ENCODE data around the gene ABCA1. TPM values are rescaled to one million over a fixed set of nuclear protein-coding genes. Genes with fewer than 3 reads are reported as not detected.

Gene ABCA1
- total RNA-seq, 2 experiments from 2014 or later = 0.48 to 0.72 TPM

DNA sequence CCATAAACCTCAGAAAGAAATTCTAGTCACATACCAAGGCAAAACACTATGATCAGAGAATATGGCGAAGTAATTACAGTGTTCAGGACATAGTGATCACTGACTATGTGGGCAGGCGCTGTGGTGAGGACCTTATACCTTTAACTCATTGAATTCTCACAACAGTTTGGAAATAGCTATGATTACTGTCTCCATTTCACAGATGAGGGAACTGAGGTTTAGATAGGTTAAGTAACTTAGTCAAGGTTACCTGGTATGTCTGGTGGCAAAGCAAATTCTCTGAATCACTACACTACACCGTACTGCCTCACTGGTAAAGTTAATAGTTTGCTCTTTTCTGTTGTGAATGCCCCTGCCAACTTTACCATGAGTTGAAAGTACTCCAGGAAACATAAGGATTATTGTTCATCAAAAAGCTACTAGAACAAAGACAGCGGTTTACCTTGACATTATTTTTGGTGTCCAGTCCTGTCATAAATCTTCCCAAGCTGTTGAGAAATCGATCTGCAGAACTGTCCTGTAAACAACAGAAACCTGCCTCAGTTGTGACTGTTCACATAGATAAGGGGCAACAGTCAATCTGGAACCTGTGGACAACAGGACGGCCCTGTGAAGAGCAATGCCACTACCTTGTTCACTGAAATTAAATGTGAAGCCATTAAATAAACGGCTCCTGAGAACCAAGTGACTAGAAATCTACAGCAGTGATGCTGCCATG is 127.7 kb downstream of the ABCA1 start:
- no peaks in the 10 kb centered on the region for H3K4me1 Mint-ChIP-seq
- no peaks in the 10 kb centered on the region for H3K36me3 Mint-ChIP-seq
- no peak overlapping the region for H3K27ac Mint-ChIP-seq
- H3K4me3 Mint-ChIP-seq = no peak overlapping the region
- H3K27me3 Mint-ChIP-seq = no peaks in the 10 kb centered on the region
- H3K9me3 Mint-ChIP-seq = no peaks in the 10 kb centered on the region
- DNase-seq = no peak

DNA sequence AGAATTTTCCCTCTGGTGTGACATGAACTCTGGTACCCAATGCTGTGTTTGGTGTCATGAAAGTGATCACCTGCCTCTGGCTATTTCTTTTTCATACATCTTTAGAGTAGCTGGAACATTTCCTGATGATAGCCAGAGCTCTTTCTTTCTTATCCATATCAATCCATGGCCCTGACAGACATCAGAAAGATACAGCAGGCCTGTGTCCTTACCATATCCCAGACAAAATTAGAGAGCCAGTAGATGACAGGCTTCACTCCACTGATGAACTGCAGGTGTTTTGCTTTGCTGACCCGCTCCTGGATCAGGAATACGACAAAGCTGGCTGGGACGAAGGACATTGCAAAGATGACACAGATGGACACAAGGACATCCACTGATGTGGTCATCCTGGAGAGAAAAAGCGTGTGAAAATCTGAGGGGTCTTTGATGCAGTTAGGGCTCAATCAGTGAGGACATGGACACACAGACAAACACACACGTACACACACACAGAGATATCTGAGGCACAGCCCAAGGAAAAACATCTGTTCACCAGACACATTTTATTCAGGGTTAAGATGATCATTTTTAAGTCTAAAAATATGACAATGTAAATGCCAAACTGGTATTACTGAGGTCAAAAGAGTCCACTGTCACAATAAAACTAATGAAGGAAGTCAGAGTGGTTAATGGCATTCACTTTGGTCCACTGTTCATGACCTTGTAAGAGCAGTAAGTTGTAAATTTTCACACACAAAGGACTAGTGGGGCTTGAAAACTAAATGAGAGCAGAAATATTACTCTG is 129.6 kb downstream of the ABCA1 start:
- Mint-ChIP-seq H3K9me3 (no peaks in the 10 kb centered on the region), H3K4me1 (no peaks in the 10 kb centered on the region), H3K36me3 (no peaks in the 10 kb centered on the region), H3K27me3 (no peaks in the 10 kb centered on the region), H3K27ac (no peak overlapping the region), H3K4me3 (no peak overlapping the region)
- DNase-seq = no peak

DNA sequence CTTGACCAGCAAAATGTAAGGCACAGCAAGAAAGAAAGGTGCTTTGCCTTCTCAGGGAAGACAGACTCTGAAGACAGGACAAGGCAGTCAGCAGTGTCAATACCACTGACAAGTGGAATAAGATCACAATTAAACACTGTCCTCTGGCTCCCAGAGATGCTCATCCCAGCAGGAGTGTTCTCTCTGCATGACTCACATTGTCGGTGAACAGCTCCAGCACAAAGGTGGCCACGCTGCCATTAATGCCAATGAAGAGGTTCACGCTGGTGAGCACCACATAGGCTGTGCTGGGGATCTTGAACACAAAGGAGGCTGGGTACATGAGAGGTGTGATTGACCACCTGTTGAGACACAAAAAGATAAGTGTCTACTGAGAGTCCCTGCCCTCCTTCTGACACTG is 132.1 kb downstream of the ABCA1 start:
- Mint-ChIP-seq H3K4me1 (no peaks in the 10 kb centered on the region), H3K27me3 (no peaks in the 10 kb centered on the region), H3K27ac (no peak overlapping the region), H3K4me3 (no peak overlapping the region), H3K36me3 (no peaks in the 10 kb centered on the region), H3K9me3 (no peaks in the 10 kb centered on the region)
- no peak for DNase-seq

DNA sequence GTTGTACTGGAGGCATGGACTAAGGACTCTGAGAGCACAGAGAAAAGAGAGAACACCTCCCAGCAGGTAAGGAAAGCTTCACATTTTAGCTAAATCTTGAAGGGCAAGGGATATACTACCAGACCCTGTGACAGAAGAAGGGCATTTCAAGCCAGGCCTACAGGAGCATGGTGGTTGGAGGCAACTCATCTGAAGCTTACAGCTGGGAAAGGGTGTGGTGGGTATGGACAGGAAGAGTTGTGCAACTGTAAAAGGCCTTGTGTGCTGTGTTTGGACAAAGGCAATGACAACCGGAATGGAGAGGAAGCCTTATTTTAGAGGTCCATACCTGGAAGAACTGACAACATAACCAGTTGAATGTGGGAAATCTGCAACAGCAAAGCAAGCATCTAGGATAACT is 132.9 kb downstream of the ABCA1 start:
- Mint-ChIP-seq H3K9me3 (no peaks in the 10 kb centered on the region), H3K36me3 (no peaks in the 10 kb centered on the region), H3K4me1 (no peaks in the 10 kb centered on the region), H3K27me3 (no peaks in the 10 kb centered on the region), H3K27ac (no peak overlapping the region), H3K4me3 (no peak overlapping the region)
- no peak for DNase-seq

DNA sequence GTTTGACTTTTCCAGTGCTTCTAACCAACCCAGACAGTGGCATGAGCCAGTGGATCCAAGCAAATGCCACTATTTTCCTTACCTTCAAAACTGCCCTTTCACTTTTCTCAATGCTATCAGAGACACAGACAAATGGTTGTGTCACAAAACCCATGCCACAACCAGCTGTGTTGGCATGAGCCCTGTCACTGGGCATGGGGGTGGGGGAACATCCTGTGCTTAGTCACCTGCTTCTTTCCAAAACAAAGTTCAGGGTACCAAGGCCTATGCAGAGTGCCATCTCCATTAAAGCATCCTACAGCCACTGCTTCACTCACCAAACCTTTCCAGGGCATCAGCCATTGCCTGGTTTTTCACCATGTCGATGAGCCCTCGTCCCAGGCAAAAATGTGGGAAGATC is 133.9 kb downstream of the ABCA1 start:
- H3K27me3 Mint-ChIP-seq = no peaks in the 10 kb centered on the region
- no peak for DNase-seq
- no peak overlapping the region for H3K4me3 Mint-ChIP-seq
- no peaks in the 10 kb centered on the region for H3K9me3 Mint-ChIP-seq
- H3K27ac Mint-ChIP-seq = no peak overlapping the region
- no peaks in the 10 kb centered on the region for H3K36me3 Mint-ChIP-seq
- no peaks in the 10 kb centered on the region for H3K4me1 Mint-ChIP-seq

DNA sequence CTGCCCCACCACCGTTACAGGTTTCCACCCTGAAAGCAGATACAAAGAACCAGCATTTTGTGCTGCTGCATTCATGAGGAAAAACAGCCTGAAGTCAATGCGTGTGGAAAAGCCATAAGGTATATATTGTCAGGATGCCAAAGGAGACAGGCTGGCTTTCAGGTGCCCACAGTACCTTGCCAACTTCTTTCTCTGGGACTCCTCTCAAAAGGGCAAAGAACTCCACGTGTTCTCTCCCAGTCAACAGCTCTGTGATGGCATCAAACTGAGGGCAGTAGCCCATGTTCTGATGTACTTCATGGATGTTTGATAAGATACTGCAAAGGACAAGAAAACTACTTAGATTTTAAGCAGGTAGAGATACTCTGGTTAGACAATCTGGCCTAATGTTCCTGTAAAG is 139.7 kb downstream of the ABCA1 start:
- Mint-ChIP-seq H3K36me3 (no peaks in the 10 kb centered on the region), H3K27me3 (no peaks in the 10 kb centered on the region), H3K4me3 (no peak overlapping the region), H3K9me3 (no peaks in the 10 kb centered on the region), H3K4me1 (no peaks in the 10 kb centered on the region), H3K27ac (no peak overlapping the region)
- no peak for DNase-seq

DNA sequence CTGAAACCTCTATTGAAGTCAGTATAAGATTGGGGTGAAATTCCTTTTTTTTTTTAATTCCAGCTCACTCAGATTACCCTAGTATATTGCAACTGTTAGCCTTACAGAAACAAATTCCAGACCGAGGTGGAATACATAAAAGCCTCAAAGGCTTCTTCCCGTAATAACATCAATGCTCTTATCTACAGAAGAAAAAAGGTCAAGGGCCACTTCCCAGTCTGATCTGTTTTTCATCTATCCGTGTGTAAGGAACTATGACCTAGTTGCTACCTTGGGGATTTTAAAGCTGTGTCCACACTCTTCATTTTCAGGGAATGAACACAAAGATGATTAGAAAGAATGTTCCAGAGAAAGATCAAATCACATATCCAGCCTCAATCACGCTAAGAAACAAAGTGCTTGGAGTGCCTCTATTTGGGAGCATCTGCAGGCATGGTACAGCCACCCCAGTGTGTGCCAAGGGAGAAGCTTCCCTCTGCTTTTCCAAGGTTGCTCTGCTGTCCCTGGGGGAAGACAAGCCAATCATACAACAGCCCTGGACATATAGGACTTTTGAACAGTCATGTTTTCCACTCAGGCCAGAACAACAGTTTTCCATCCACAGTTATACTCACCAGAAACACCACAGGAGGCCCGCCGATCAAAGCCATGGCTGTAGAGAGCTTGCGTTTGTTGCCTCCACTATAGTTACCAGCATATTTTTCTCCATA is 140.5 kb downstream of the ABCA1 start:
- no peak for DNase-seq
- Mint-ChIP-seq H3K36me3 (no peaks in the 10 kb centered on the region), H3K27ac (no peak overlapping the region), H3K4me1 (no peaks in the 10 kb centered on the region), H3K27me3 (no peaks in the 10 kb centered on the region), H3K4me3 (no peak overlapping the region), H3K9me3 (no peaks in the 10 kb centered on the region)

DNA sequence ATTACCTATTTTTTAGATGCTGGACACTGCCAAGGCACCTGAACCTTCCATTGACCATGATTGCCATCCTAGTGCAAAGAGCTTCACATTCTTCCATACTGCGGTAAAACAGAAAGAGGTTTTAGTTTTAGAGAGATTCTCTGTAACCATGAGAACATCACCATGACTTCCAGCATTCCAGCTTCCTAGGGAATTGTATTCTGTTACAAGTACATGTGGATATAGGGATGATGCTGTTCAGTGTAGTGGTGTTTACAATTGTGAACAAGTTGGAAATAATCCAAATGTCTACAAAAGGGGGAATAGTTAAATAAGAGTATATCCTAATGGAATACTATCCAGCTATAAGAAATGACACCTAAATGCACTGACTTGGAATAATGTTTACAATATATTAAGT is 141.7 kb downstream of the ABCA1 start:
- no peak for DNase-seq
- H3K27ac Mint-ChIP-seq = no peak overlapping the region
- no peaks in the 10 kb centered on the region for H3K27me3 Mint-ChIP-seq
- H3K9me3 Mint-ChIP-seq = no peaks in the 10 kb centered on the region
- no peaks in the 10 kb centered on the region for H3K36me3 Mint-ChIP-seq
- no peaks in the 10 kb centered on the region for H3K4me1 Mint-ChIP-seq
- no peak overlapping the region for H3K4me3 Mint-ChIP-seq

DNA sequence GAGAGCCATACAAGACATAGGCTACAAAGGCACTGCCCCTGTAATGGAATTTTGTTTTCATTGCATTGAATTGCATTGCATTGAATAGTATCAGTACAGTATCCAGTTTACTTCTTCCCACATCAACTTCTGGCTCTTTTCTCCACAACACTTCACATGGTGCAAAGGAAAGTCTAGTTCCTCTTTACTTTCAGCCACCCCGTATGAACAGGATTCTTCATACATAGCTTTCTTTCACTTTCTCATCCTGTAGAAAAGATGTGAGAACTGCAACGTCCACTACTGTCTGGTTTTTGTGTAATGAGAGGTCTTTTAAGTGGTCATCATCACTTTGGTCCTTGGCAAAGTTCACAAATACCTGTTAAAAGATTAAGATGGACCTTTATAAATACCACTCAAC is 143.9 kb downstream of the ABCA1 start:
- Mint-ChIP-seq H3K27ac (no peak overlapping the region), H3K27me3 (no peaks in the 10 kb centered on the region), H3K36me3 (no peaks in the 10 kb centered on the region), H3K9me3 (no peaks in the 10 kb centered on the region), H3K4me1 (no peaks in the 10 kb centered on the region), H3K4me3 (no peak overlapping the region)
- no peak for DNase-seq

DNA sequence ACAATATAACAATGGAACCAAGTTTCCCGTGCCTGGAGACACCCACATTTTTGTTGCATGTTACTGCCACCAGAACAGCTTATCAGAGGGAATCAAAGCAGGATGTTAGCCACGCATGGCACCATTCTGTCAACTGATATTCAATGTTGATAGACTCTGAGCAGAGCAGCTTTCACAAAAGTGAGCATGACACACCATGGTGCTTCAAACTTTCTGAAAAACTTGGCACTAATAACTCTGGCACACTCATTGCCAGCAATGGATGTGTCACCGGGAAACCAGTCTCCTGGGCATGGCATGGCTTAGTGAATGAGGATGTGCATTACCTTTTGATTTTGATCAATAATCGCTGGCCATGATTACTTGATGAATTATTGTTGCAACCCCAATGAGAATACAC is 144.4 kb downstream of the ABCA1 start:
- Mint-ChIP-seq H3K36me3 (no peaks in the 10 kb centered on the region), H3K4me3 (no peak overlapping the region), H3K9me3 (no peaks in the 10 kb centered on the region), H3K4me1 (no peaks in the 10 kb centered on the region), H3K27me3 (no peaks in the 10 kb centered on the region), H3K27ac (no peak overlapping the region)
- no peak for DNase-seq

DNA sequence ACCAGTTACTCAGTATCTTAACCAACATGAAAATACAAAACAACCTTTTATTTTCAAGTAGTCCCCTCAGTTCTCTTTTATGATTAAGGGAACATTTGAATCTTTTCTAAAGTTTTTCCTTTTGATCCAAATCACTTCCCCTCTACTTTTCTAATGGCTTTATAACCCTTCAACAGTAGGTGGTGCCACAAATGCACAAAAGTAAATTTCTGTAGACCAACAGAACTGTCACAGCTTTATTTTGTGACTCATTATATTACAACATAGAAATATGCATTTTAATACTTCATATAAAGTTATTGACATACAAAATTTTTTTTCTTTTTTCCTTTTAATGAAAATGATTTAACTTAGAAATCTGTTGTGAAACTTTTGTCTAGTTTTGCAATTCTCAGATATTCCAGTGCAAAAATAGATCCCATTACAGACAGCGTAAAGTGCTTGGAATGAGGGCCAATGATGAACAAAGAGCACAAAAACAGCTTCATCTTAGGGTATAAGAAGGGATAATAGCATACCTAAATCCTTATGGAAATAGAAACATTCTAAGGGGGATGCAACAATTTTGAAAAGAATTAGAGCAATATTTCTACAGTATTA is 147.1 kb downstream of the ABCA1 start:
- no peaks in the 10 kb centered on the region for H3K9me3 Mint-ChIP-seq
- no peak for DNase-seq
- no peaks in the 10 kb centered on the region for H3K36me3 Mint-ChIP-seq
- no peak overlapping the region for H3K4me3 Mint-ChIP-seq
- no peaks in the 10 kb centered on the region for H3K4me1 Mint-ChIP-seq
- H3K27ac Mint-ChIP-seq = no peak overlapping the region
- no peaks in the 10 kb centered on the region for H3K27me3 Mint-ChIP-seq

DNA sequence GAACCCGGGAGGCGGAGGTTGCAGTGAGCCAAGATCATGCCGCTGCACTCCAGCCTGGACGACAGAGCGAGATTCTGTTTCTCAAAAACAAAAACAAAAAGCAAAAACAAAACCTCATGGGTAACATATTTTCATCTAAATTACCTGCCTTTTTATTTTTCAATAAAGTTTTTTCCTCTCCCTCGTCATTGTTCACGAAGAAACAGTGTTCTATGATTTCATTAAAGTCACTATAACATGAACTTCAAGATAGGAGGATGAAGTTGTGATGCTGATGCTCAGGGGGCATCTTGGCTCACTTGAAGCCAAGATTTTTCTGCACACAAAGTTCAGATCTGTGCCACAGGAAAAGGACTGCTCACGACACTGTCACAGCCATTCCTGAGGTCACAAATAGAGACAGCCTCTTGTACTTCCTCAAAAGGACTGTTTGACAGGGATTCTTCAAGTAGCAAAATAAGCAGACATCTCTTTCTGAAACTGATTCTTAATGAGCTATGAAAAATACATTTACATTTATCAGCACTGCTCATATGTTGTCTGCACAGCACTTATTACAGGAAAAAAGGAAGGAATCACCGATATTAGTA is 147.9 kb downstream of the ABCA1 start:
- H3K4me1 Mint-ChIP-seq = no peaks in the 10 kb centered on the region
- H3K36me3 Mint-ChIP-seq = no peaks in the 10 kb centered on the region
- H3K9me3 Mint-ChIP-seq = no peaks in the 10 kb centered on the region
- no peak overlapping the region for H3K27ac Mint-ChIP-seq
- no peak for DNase-seq
- H3K27me3 Mint-ChIP-seq = no peaks in the 10 kb centered on the region
- no peak overlapping the region for H3K4me3 Mint-ChIP-seq

DNA sequence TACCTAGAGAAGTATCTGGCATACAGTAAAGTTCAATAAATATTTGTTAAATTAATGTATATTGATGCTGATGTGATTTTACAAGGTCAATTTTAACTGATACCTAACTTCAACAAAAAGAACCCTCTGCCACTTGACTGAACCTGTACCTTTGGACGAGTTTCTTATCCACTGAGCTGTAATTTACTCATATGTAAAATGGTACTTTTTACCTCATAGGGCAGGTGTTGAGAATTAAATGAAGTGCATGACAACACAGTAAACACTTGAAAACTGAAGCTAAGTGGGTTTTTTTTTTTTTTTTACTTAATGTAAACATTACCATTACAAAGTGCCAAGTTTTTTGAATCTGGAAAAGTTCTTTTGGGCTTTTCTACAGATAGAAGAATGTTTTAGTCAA is 148.6 kb downstream of the ABCA1 start:
- H3K36me3 Mint-ChIP-seq = no peaks in the 10 kb centered on the region
- H3K27ac Mint-ChIP-seq = no peak overlapping the region
- H3K9me3 Mint-ChIP-seq = no peaks in the 10 kb centered on the region
- H3K4me1 Mint-ChIP-seq = no peaks in the 10 kb centered on the region
- DNase-seq = no peak
- H3K4me3 Mint-ChIP-seq = no peak overlapping the region
- no peaks in the 10 kb centered on the region for H3K27me3 Mint-ChIP-seq

DNA sequence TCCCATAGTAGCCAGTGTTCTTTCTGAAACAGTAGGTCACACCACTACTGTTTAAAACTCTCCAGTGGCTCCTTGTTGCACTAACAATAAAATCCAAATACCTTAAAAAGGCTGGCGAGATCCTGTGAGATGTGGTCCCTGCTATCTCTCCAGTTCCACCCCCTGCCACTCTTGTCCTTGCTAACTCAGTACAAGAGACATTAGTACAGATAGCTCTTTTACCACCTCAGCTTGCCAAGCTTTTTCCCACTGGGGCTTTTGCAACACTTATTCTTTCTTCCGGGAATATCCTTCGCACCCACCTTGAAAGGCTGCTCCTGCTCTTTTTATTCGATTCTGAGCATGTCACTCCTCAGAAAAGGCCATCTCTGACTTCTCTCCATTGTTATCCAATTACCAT is 149.2 kb downstream of the ABCA1 start:
- H3K27me3 Mint-ChIP-seq = no peaks in the 10 kb centered on the region
- H3K4me3 Mint-ChIP-seq = no peak overlapping the region
- no peaks in the 10 kb centered on the region for H3K4me1 Mint-ChIP-seq
- DNase-seq = no peak
- no peaks in the 10 kb centered on the region for H3K36me3 Mint-ChIP-seq
- H3K27ac Mint-ChIP-seq = no peak overlapping the region
- no peaks in the 10 kb centered on the region for H3K9me3 Mint-ChIP-seq

DNA sequence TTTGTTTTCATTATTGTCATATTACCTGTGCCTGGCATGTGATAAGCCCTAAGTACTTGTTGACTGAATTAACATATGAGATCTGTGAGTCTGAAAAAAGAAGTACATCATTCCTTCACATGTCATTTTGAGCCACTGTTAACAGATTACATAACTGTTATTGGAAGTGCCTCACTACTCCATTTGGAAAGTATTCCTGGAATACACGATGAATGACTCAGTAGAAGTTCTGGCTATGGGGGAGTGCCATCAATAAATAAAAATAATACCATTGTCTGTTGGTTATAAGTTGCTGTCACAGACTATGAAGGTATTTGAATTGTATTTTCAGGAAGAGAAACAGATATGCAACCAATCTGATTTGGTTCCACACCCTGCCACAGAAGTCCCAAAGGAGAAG is 151.2 kb downstream of the ABCA1 start:
- Mint-ChIP-seq H3K27me3 (no peaks in the 10 kb centered on the region), H3K4me1 (no peaks in the 10 kb centered on the region), H3K4me3 (no peak overlapping the region), H3K36me3 (no peaks in the 10 kb centered on the region), H3K27ac (no peak overlapping the region), H3K9me3 (no peaks in the 10 kb centered on the region)
- DNase-seq = no peak

Measured in activated naive CD8-positive, alpha-beta T cell treated with anti-CD3 and anti-CD28 coated beads for 36 hours (primary cell).